Measurements from ENCODE around the gene ISG20.

The ISG20 gene

GRCh38 chr15:88701561-88702095 lies 62.8 kb downstream of the ISG20 start:
- Histone ChIP-seq H4K20me1 (ENCODE audit: control insufficient read depth, insufficient read depth, low read depth, low read length) (no peaks in the 10 kb centered on the region), H3K9me3 (ENCODE audit: control insufficient read depth, insufficient read depth, low read length) (no peaks in the 10 kb centered on the region), H3F3A (ENCODE audit: control insufficient read depth, insufficient read depth) (no peaks in the 10 kb centered on the region), H3K4me2 (ENCODE audit: low read length) (no peak overlapping the region), H3K36me3 (ENCODE audit: control insufficient read depth, low read length) (no peaks in the 10 kb centered on the region), H3K4me1 (ENCODE audit: control insufficient read depth, low read length) (no peaks in the 10 kb centered on the region), H3K79me2 (ENCODE audit: control insufficient read depth, low read length) (no peaks in the 10 kb centered on the region), H3K27ac (ENCODE audit: low read depth, low read length) (no peak overlapping the region), H3K4me3 (ENCODE audit: low read length) (no peak overlapping the region), H3K9me2 (replicated peaks; ENCODE audit: control insufficient read depth, low read length) (no peaks in the 10 kb centered on the region), H3K27me3 (ENCODE audit: control insufficient read depth, low read length) (peaks cover 37% of the 10 kb centered on the region)
- TF ChIP-seq CTCF (IDR thresholded peaks at IDR 0.05; ENCODE audit: low read depth, low read length, poor library complexity, severe bottlenecking) (peak; percentile 87), EZH2phosphoT487 (IDR thresholded peaks at IDR 0.05; ENCODE audit: borderline replicate concordance, low read length) (no peak)

- no peak overlapping the region for H3K4me3 ChIP-seq (ENCODE audit: low read length)
- H3K27me3 ChIP-seq (ENCODE audit: control insufficient read depth, low read length), result peaks cover 36% of the 10 kb centered on the region
- H4K20me1 ChIP-seq (ENCODE audit: control insufficient read depth, insufficient read depth, low read depth, low read length), result no peaks in the 10 kb centered on the region
- no peaks in the 10 kb centered on the region for H3K79me2 ChIP-seq (ENCODE audit: control insufficient read depth, low read length)
- no peak overlapping the region for H3K27ac ChIP-seq (ENCODE audit: low read depth, low read length)
- TF ChIP-seq EZH2phosphoT487 (IDR thresholded peaks at IDR 0.05; ENCODE audit: borderline replicate concordance, low read length) (no peak), CTCF (IDR thresholded peaks at IDR 0.05; ENCODE audit: low read depth, low read length, poor library complexity, severe bottlenecking) (no peak)
- no peaks in the 10 kb centered on the region for H3K36me3 ChIP-seq (ENCODE audit: control insufficient read depth, low read length)
- H3F3A ChIP-seq (ENCODE audit: control insufficient read depth, insufficient read depth), result no peaks in the 10 kb centered on the region
- H3K9me3 ChIP-seq (ENCODE audit: control insufficient read depth, insufficient read depth, low read length), result no peaks in the 10 kb centered on the region
- no peak overlapping the region for H3K4me2 ChIP-seq (ENCODE audit: low read length)
- H3K4me1 ChIP-seq (ENCODE audit: control insufficient read depth, low read length), result no peaks in the 10 kb centered on the region
- H3K9me2 ChIP-seq (replicated peaks; ENCODE audit: control insufficient read depth, low read length), result no peaks in the 10 kb centered on the region
Observed at GRCh38 chr15:88702983-88703382, 64.2 kb downstream of the ISG20 start.

GRCh38 chr15:88703533-88703932 lies 64.7 kb downstream of the ISG20 start:
- no peaks in the 10 kb centered on the region for H3K4me1 ChIP-seq (ENCODE audit: control insufficient read depth, low read length)
- peaks cover 30% of the 10 kb centered on the region for H3K27me3 ChIP-seq (ENCODE audit: control insufficient read depth, low read length)
- no peaks in the 10 kb centered on the region for H4K20me1 ChIP-seq (ENCODE audit: control insufficient read depth, insufficient read depth, low read depth, low read length)
- no peak overlapping the region for H3K27ac ChIP-seq (ENCODE audit: low read depth, low read length)
- no peaks in the 10 kb centered on the region for H3K36me3 ChIP-seq (ENCODE audit: control insufficient read depth, low read length)
- no peaks in the 10 kb centered on the region for H3K9me3 ChIP-seq (ENCODE audit: control insufficient read depth, insufficient read depth, low read length)
- no peaks in the 10 kb centered on the region for H3K79me2 ChIP-seq (ENCODE audit: control insufficient read depth, low read length)
- no peak overlapping the region for H3K4me3 ChIP-seq (ENCODE audit: low read length)
- TF ChIP-seq CTCF (IDR thresholded peaks at IDR 0.05; ENCODE audit: low read depth, low read length, poor library complexity, severe bottlenecking) (no peak), EZH2phosphoT487 (IDR thresholded peaks at IDR 0.05; ENCODE audit: borderline replicate concordance, low read length) (no peak)
- no peaks in the 10 kb centered on the region for H3F3A ChIP-seq (ENCODE audit: control insufficient read depth, insufficient read depth)
- no peak overlapping the region for H3K4me2 ChIP-seq (ENCODE audit: low read length)
- H3K9me2 ChIP-seq (replicated peaks; ENCODE audit: control insufficient read depth, low read length), result no peaks in the 10 kb centered on the region
